GM18907 (cell line): ENCODE data around the gene KIF9.
"Not testable (repeated sequence)": the region's sequence is repeated elsewhere in the genome, so short reads cannot be mapped to it uniquely, and the experiment has no call there.

ENCODE experiments used
- ATAC-seq: cut with Tn5 transposase; IDR thresholded peaks from one replicate; pipeline ENCODE4 v1.9.1; 2021; ENCODE audit warnings: mild to moderate bottlenecking, moderate library complexity; ENCODE audit not compliant: unreplicated experiment

The KIF9 gene

GRCh38 chr3:47294392-47294791 lies 11.8 kb upstream of the KIF9 start:
- no peak for ATAC-seq

- ATAC-seq, result no peak
Measured at GRCh38 chr3:47293822-47294221, 11.2 kb upstream of the KIF9 start.

- ATAC-seq, result peak; percentile 54
Measured at GRCh38 chr3:47291754-47292420, 9.3 kb upstream of the KIF9 start.

- peak; percentile 9 for ATAC-seq
Measured at GRCh38 chr3:47291158-47291753, 8.7 kb upstream of the KIF9 start.

GRCh38 chr3:47288966-47289910 lies 6.6 kb upstream of the KIF9 start:
- ATAC-seq, result no peak

GRCh38 chr3:47283591-47284364 lies 1.2 kb upstream of the KIF9 start:
- no peak for ATAC-seq

GRCh38 chr3:47283193-47283537 lies 566 bp upstream of the KIF9 start:
- peak; percentile 2 for ATAC-seq

GRCh38 chr3:47280519-47280918 lies 2.1 kb downstream of the KIF9 start:
- no peak for ATAC-seq

- ATAC-seq, result no peak
Measured at GRCh38 chr3:47276558-47276957, 6.0 kb downstream of the KIF9 start.

- ATAC-seq, result no peak
Measured at GRCh38 chr3:47274652-47275051, 7.9 kb downstream of the KIF9 start.

GRCh38 chr3:47273564-47273963 lies 9.0 kb downstream of the KIF9 start:
- no peak for ATAC-seq

GRCh38 chr3:47270526-47270925 lies 12.1 kb downstream of the KIF9 start:
- ATAC-seq, result no peak

- ATAC-seq, result no peak
Measured at GRCh38 chr3:47267490-47267824, 15.1 kb downstream of the KIF9 start.

- ATAC-seq, result peak; percentile 62
Measured at GRCh38 chr3:47266709-47267489, 15.7 kb downstream of the KIF9 start.

- ATAC-seq, result no peak
Measured at GRCh38 chr3:47265725-47266428, 16.7 kb downstream of the KIF9 start.

- no peak for ATAC-seq
Measured at GRCh38 chr3:47265008-47265407, 17.6 kb downstream of the KIF9 start.

- no peak for ATAC-seq
Measured at GRCh38 chr3:47261301-47261700, 21.3 kb downstream of the KIF9 start.

GRCh38 chr3:47260605-47261004 lies 22.0 kb downstream of the KIF9 start:
- no peak for ATAC-seq

GRCh38 chr3:47259114-47259513 lies 23.5 kb downstream of the KIF9 start:
- ATAC-seq, result no peak

GRCh38 chr3:47256331-47256730 lies 26.3 kb downstream of the KIF9 start:
- ATAC-seq, result not testable (repeated sequence)
